Muscle of arm (tissue), 12 donors: Measurements from ENCODE around the gene KRT86. TPM values are rescaled to one million over a fixed set of nuclear protein-coding genes. Genes with fewer than 3 reads are reported as not detected.
"Not testable (repeated sequence)": the region's sequence is repeated elsewhere in the genome, so short reads cannot be mapped to it uniquely, and the experiment has no call there.

Source experiments
- DNase-seq: peaks from one replicate; pipeline ENCODE4 v3.0.0-alpha.2; 2013
- polyA plus RNA-seq, 12 donors: library from polyadenylated mRNA; unstranded; fragments of 120-200 nt; gene quantifications; one replicate each; pipeline ENCODE4 v1.2.1, GENCODE V29; 2013; ENCODE audit not compliant: insufficient read length in 12 of 12

Gene KRT86
- polyA plus RNA-seq, 12 donors, result 0.10 to 0.50 (median 0.21) TPM; not detected in 3

DNA sequence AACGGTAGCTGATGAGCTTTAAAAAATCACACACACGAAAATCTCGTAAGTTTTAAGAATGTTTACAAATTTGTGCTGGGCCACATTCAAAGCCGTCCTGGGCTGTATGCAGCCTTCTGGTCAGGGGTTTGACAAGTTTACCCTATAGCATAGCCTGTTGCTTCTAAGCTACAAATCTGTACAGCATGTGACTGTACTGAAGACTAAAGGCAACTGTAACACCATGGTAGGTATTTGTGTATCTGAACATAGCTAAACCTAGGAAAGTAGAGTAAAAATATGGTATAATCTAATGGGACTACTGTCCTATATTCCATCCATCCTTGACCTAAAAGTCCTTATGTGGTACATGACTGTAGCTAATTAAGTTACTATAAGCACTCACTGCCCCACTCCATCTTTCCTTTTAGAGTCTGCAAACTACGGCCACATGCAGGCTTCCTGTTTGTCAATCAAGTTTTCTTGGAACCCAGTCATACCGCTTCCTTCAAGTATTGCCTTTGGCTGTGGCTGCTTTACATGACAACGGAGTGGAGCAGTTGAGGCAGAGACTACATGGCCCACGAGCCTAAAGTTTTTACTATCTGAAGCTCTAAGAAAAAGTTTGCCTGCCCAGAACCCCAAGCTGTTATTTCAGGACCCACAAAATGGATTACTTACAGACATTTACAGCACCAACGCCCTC is 22.9 kb upstream of the KRT86 start:
- no peak for DNase-seq

DNA sequence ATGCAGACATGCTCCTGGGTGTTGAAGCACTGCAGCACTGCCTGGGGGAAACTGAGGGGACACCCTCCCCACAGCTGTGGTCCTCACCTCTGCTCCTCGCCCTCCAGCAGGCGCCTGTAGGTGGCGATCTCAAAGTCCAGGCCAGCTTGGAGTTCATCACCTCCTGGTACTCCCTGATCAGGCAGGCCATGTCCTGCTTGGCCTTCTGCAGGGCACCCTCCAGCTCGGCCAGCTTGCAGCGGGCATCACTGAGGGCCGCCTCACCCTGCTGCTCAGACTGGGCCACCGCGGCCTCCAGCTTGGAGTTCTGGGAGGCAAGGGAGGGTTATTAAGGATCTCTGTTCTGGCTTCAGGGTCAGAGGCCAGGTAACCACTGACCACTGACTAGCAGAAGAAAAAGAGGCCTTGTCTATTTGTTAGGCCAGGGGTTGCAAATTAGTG is 22.2 kb upstream of the KRT86 start:
- not testable (repeated sequence) for DNase-seq

- DNase-seq, result no peak
Measured at GRCh38 chr12:52252728-52253343, 21.6 kb upstream of the KRT86 start.

DNA sequence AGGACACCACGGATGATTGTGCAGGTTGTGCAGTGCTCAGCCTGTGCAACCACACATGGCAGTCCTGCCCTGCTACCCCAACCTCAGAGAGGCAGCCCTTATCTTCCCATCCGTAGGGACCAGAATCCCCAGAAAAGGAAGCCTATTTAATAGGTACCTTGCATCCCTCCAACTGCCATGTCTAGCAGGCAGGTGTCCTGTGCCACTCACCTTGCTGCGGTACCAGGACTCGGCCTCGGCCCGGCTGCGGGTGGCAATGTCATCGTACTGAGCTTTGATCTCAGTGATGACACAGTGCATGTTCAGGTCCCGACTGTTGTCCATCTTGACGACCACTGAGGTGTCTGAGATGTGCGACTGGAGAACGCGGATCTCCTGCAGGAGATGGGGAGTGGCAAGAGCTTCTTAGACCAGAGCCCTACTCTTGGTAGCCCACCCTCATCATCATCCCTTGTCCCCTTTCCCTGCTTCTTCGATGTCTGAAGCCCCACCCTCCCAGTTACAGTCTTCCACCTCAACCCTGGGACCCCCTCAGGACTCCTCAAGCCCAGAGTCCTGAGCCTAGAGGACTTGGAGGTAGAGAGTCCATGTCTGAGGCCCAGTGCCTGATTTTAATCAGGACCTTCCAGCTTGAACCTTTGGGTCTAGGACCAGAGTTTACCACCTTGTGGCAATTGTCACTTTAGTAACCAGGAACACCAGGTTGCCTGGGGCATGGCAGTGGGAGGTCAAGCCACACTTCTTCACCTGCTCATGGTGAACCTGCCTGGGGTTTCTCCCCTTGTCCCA is 20.9 kb upstream of the KRT86 start:
- DNase-seq, result no peak

GRCh38 chr12:52254180-52254964 is 20.1 kb upstream of the KRT86 start:
- DNase-seq, result no peak

GRCh38 chr12:52254965-52255751 is 19.3 kb upstream of the KRT86 start:
- no peak for DNase-seq

GRCh38 chr12:52255926-52256583 is 18.4 kb upstream of the KRT86 start:
- DNase-seq, result no peak

DNA sequence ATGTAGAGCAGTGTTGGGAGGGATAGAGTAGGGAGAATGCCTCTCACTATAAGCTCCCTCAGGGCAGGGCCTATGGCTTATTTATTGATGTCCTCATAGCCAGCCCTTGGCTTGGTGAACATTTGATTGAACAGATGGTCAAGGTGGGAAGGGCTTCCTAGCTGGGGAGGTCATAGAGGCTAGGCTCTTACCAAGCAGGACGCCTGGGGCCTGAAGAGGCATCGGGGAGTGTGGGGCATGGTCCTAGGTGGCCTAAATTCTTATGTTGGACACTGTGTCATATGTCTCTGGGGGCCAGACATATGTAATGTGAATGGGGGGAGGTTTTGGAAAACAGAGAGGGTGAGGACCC is 17.9 kb upstream of the KRT86 start:
- no peak for DNase-seq

- DNase-seq, result no peak
Measured at GRCh38 chr12:52257074-52257551, 17.3 kb upstream of the KRT86 start.

DNA sequence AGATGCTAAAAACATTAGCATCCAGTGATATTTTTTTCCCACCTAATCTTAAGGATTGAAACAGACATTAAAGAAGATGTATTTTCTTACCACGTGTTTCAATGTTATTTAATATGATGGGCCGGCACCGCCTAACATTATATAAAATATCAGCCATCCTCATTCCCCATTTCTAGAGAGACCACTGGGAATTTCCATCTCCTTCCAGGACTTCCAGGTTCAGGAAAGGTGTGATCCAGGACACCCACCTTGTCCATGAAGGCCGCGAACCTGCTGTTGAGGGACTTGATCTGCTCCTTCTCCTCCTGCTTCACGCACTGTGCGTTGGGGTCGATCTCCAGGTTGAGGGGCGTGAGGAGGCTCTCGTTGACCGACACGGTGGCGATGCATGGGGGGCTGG is 16.5 kb upstream of the KRT86 start:
- DNase-seq, result not testable (repeated sequence)

- DNase-seq, result peak; percentile 53
Measured at GRCh38 chr12:52258335-52258901, 16.0 kb upstream of the KRT86 start.

DNA sequence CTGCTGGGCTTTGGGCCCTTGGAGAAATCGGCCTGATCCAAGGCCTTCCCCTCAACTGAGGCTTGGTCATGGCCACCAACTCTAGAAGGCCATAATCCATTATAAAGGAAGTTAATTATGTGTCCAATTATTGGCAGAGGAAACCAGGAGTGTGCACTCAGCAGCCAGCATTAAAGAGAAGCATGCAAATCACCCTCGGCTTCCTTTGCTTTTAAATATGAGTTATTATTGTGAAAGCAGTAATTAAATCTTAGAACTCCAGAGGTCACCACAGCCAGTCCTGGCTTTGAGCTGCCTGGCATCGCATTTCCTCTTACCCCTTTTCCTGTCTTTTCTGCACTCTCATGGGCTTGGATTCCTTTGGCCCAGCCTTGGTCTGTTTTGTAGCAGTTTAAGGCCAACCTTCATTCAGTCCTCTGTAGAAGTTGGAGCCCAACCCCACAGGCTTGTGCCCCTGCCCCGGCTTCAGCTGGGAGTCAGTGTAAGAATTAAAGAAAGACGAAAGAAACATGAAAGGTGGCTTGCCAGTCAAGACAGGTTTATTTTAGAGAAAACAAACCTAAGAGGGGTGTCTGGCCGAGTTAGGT is 14.7 kb upstream of the KRT86 start:
- no peak for DNase-seq

DNA sequence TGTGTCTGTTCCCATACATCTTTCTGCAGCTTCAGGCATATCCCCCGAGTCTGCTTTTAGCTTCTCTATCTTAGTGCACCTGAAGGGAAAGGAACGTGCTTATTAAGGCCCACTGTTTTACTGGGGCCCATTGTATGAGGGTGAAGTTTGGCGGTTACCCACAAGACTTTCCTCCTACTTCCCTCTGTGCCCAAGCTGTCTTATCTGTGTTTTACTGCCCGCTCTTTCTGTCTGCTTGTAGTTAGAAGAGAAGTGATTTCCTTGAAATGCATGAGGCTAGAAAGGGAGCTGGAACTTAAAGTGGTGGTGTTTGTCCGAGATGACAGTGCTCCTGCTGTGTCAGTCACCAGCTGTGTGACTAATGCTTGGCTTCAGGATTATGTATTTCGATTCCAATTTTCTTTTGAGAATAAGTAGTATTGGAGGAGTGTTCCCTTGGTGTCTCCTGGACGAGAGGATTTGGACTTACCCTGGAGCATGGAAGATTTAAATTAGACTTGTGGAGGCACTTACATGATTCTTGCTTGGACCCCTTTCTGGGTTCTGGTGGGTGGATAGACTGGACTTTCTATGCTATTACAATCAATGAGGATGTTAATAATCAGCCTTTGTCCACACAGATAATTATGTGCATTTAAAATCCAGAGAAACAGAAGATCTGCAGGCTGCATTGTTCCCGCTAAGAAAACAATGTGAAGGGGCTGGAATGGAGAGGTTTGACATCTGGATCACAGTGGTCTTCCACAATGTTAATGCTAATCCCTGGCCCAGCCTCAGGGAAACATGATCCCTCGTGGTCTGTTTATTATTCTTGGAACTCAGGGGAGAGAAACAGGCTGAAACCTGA is 13.9 kb upstream of the KRT86 start:
- no peak for DNase-seq

DNA sequence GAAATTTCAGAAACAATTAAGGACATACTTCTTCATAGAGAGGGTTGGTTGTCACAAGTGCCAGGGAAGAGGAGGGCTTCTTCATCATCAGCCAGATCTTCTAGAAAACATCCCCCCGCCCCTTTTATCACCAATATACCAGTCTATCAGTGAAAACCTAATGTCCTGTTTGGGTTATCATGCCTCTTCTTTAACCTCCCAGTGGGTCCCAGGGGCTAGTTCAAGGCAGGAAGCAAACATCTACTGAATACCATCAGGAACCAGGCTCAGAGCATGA is 13.3 kb upstream of the KRT86 start:
- no peak for DNase-seq

GRCh38 chr12:52262286-52262685 is 12.2 kb upstream of the KRT86 start:
- DNase-seq, result no peak

DNA sequence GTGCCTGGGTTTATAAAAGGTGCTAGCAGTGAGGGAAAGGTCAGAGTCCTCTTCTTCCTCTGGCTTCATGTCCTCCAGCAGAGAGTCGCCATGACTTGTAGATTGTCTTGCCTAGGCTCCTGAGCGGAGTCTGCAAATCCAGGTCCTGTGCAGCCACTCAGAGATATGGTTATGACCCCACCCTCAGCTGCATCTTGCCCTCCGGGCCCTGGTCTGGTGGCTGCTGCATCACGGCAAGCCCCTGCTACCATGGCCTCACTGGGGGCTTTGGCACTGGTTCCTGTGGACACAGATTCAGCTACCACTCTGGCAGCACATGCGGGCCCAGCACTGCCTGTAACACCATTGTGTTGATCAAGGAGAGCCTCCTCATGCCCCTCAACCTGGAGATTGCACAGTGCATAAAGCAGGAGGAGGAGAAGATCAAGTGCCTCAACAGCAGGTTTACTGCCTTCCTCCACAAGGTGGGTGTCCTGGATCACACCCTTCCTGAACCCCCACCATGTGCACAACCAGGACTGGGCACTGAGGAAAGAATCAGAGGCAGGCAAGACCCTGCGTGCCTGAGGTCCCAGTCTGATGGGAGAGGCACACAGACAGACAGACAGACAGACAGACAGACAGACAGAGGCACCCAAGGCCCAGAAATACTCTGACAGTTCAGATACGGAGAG is 10.5 kb upstream of the KRT86 start:
- DNase-seq, result no peak

GRCh38 chr12:52264435-52264825 is 10.0 kb upstream of the KRT86 start:
- peak; percentile 66 for DNase-seq

DNA sequence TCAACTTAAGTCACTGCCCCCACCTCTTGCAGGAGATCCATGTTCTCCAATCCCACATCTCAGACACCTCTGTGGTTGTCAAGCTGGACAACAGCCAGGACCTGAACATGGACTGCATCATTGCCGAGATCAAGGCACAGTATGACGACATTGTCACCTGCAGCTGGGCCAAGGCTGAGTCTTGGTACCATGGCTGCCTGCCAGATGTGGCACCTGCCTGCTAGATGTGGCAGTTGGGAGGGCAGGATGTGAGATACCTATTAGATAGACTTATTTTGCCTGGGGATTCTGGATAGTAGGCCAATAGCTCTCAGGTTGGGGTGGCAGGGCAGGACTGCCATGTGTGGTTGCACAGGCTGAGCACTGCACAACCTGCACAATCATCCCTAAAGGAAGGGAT is 7.9 kb upstream of the KRT86 start:
- no peak for DNase-seq

DNA sequence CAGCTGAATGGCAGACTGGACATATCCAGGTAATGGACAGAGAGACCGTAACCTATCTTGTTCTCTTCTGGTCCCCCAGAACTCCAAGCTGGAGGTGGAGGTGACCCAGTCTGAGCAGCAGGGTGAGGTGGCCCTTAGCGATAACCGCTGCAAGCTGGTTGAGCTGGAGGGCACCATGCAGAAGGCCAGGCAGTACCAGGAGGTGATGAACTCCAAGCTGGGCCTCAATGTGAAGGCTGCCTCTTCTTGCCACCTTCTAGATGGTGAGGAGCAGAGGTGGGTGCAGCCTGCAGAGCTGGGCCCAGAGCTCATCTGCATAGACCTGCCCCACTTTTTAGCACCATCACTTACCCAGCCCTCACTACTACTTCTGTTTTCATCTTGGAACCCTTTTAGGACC is 7.2 kb upstream of the KRT86 start:
- DNase-seq, result no peak
